Right hindlimb (tissue), 1 donor: ENCODE measurements around the gene NHSL1.

Experiments
- DNase-seq: peaks from one replicate; pipeline ENCODE4 v3.0.0-alpha.2; 2018

The NHSL1 gene, protein sequence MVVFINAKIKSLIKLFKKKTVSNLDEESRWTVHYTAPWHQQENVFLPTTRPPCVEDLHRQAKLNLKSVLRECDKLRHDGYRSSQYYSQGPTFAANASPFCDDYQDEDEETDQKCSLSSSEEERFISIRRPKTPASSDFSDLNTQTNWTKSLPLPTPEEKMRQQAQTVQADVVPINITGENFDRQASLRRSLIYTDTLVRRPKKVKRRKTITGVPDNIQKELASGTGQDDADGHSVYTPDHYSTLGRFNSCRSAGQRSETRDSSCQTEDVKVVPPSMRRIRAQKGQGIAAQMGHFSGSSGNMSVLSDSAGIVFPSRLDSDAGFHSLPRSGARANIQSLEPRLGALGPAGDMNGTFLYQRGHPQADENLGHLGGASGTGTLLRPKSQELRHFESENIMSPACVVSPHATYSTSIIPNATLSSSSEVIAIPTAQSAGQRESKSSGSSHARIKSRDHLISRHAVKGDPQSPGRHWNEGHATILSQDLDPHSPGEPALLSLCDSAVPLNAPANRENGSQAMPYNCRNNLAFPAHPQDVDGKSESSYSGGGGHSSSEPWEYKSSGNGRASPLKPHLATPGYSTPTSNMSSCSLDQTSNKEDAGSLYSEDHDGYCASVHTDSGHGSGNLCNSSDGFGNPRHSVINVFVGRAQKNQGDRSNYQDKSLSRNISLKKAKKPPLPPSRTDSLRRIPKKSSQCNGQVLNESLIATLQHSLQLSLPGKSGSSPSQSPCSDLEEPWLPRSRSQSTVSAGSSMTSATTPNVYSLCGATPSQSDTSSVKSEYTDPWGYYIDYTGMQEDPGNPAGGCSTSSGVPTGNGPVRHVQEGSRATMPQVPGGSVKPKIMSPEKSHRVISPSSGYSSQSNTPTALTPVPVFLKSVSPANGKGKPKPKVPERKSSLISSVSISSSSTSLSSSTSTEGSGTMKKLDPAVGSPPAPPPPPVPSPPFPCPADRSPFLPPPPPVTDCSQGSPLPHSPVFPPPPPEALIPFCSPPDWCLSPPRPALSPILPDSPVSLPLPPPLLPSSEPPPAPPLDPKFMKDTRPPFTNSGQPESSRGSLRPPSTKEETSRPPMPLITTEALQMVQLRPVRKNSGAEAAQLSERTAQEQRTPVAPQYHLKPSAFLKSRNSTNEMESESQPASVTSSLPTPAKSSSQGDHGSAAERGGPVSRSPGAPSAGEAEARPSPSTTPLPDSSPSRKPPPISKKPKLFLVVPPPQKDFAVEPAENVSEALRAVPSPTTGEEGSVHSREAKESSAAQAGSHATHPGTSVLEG (N-terminal part only)

DNA sequence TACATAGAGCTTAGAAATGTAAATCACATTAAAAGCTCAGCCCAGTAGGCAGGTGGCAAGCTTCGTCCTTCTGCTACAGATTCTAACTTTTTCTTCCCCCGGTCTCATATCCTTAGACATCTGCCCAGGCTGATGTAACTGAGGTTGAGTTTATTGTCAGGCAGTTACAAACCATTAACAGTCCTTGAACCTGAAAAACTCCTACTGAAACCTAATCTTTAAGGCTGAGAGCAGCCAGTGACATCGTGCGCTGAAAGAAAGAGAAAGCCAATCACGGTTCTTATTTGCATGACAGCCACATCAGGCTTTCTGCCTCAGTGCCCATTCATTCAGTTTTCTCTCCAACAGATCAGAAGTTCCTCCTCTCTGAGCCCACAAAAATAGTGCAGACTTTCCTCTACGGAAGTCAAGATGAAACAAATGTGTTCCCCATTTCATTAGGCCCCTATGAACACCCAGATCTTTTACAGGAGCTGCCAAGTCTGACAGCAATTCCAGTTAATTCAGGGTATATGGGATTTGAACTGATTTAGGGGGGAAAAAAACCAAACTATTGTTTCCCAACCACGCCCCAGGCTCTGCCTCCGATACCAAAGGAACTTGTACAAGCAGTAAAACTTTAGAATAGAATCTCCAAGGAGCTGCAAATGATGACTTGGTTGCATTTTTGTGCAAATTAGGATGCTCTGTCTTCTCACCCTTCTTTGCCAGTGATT lies at the start of gene NHSL1:
NHSL1 (minus strand) TSS at position 192 of the 716 bp plus-strand sequence. CDS start 204 bp downstream, outside the sequence.
- no peak for DNase-seq

DNA sequence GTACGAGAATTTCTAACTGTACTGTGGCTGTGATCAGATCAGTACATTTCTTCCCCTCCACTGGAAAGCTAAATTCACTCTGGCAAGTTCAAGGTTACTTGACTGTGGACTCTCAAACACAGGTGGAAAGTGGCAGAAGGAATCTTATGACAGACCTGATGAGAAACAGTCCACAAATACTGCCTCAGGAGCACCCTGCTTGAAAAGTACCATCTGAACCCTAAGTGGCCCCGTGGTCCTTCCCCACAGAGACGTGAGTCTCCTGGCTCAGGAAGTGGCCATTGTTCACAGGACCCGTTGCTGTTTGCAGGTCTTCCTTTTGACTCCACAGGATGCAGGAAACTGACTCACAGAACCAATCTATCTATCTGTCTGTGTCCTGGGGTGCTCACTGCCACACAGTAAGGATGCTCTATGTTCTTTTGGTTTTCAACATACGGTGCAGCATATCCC lies 47.5 kb upstream of the NHSL1 start:
- no peak for DNase-seq

DNA sequence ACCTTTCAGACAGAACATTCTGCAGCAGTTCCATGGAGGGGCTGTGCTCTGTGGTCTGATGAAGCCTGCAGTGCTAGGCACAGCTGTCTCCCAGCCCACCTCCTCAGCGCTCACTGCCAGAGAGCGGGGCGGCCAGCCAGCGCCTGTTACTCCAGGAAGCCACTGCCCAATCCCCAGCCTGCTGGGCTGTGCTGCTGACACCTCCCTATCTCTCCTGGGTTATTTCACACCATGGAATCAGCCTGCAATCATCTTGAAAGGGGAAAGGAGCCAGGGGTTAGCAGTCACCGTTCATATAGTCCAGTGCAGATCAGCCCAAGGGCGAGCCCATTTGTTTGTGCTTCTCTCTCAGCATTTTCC lies 46.3 kb upstream of the NHSL1 start:
- peak; percentile 91 for DNase-seq

DNA sequence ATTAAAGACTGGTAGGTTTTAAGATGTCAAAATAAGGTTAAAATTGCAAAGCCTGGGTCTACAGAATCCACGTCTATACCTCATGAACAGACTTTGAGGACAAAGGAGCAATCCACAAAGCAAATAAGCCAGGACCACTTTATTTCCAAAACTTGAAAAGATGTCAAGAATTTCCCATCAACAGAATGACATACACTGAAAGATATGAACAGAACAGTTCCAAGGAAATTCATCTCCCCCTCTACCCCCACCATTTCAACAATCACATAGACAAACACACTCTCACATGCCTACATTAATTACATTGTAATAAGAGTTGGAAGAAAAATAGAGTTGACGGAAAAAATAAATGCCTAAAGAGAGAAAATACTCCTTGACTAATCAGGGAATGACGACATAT lies 45.2 kb upstream of the NHSL1 start:
- DNase-seq = no peak

DNA sequence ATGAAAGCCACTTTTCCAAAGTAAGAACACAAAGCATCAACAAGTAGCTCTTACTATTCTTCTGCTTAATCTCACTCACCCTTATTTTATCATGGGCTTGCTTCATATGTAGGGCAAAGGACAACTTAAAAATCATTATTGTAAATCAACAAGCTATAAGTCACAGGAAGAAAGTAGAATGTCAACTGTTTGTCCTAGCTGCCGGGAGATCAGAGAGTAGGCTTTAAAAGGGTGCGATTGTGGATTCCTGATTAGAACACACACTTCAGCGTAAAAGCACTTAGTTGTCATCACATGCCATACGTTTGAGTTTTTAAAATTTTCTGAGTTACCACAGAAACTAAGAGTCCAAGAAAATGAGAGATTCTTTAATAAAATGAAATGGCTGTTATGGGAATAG lies 44.4 kb upstream of the NHSL1 start:
- DNase-seq = no peak

DNA sequence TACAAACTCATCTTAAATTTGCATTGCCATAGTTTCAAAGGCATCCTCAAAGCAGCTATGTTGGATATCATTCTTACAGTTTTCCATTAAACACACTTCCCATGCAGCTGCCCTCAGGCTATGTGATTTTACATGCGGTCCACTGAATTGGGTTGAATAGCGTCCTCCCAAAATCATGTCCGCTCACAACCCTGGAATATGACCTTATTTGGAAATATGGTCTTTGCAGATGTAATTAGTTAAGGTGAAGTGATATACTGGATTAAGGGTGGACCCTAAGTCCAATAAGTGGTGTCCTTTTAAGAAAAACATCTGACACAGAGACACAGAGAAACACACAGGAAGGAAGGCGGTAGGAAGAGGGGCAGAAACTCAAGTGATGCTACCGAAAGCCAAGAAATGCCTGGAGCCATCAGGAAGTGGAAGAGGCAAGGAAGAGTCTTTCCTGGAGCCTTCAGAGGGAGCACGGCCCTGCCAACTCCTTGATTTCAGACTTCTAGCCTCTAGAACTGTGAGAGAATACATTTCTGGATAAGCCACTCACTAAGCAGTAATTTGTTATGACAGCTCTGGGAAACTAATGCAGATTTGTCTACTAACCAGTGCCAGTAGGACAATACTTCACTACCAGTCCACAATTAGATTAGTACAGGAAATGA lies 42.7 kb upstream of the NHSL1 start:
- DNase-seq = no peak

DNA sequence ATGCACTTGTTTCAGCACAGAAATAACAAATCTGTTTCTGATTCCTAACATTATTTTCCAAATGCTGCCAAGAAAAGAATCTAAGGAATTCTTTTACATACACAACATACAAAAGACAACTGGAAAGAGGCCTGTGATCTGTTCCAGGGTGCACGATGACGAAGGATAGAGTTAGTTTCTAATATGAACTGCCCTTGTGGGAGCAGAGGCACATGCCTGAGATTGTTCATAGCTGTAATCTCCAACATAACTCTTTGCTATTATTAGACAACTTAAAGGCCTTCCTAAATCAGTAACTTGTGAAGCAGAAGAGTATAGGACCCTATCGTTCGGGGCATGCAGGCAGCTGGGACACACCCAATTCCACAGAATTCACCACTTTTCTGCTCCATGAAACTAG lies 41.2 kb upstream of the NHSL1 start:
- no peak for DNase-seq

DNA sequence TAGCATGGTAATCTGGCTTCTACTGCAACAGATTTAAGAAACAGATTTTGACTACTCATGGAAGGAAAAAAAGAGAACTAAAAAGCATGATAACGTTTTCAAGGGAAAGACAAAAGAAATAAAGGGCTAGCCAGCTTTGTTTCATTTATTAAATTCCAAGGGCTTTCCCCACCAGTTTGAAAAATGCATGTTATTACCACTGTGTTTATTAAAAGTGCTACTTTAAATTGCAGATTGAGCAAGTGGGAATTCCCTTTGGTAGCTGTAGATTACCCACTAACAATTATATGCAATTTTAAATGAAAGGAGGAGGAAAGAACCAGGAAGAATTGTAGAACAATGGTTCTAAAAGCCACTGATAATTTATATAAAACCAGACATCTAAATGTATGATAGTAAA lies 40.6 kb upstream of the NHSL1 start:
- DNase-seq = no peak

DNA sequence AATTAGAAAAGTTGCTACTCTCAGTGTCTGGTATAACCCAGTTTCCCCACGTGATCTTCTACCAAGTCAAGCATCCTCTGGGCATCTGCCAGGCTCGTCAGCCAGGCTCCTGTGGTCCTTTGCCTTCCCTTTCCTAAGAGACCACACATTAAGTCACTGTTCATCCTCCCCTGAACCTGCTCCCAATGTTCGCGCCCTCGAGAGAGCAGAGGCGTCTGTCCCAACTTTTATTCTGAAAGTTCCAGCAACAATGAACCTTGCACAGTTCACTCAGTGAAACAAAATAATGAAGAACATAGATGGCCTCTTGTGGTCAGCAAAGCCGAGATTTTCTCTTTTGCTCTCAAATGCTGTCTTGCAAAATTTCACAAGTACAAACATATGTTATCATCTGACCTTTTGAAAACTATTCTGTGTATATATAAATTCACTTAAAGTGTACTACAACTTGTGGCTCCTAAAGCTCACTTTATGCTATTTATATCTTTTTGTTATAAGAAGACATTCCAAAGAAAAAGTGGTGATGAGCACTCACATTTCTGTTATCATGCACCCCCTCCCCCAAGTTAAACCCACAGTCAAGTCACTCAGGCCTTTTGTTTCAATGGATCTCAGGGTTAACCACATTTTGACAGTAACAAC lies 39.2 kb upstream of the NHSL1 start:
- DNase-seq = peak; percentile 47

DNA sequence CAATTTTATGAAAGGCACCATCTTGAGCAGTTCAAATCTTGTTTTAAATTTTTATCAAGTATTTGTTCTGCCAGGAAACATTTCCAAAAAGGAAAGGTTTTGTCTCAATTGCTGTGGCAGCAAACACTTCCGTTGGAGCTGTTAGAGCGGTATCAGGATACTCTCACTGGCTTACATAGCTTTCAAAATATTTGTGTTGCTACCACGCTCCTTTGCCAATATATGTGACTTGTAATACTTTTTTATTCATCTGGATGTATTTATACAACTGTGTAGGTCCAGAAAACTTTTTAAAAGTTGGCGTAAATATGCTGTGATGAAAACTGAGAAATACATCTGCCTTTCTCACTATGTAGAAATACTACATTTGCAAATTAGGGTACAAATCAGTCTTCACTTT lies 37.8 kb upstream of the NHSL1 start:
- no peak for DNase-seq

DNA sequence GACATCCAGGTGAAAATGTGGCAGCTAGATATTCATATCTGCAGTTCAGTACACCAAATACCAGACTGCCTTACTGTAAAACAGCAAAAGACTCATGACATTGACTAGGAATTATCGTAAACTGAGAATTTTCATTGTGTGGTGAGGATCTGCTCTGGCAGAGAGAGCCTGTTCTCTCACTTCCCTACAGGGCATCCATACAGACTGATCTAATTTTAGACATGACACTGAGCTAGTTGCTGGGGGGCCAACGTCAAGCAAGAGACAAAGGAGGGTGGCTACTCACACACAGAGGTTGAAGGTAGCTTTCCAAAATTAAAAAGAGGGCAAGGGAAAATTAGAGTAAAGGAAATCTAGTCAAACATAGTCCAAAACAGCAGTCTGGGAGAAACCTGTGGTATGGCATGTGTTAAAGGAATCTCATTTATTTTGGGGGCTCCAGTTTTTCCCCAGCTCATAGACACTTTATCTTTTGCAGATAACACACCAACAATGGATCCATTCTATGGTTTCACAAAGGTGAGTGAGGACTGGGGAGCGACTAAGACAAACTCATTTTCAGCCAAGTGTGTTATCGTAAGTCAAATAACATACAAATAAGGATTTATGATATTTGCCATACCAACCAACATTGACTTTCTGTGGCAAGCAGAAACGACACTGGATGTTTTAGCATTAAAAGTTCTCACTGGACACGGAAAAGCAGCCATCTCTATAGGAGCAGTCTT lies 36.6 kb upstream of the NHSL1 start:
- no peak for DNase-seq

DNA sequence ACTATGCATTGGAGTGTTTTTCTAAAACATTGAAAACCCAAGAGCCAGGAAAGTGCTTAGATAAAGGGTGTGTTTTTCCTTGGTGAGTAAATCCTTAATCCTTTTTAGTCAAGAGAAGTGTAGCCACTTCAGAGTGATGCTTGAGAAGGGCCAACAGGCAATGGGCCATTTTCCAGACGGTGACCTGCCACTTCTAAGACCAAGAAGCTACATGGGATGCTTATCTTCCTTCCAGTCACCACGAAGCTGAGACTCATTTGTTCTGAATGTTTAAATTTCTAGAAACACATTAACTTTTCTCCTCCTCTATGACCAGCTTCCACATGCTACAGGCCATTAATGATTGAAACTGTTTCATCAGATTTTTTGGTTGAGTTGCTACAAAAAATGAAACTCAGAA lies 34.4 kb upstream of the NHSL1 start:
- no peak for DNase-seq

DNA sequence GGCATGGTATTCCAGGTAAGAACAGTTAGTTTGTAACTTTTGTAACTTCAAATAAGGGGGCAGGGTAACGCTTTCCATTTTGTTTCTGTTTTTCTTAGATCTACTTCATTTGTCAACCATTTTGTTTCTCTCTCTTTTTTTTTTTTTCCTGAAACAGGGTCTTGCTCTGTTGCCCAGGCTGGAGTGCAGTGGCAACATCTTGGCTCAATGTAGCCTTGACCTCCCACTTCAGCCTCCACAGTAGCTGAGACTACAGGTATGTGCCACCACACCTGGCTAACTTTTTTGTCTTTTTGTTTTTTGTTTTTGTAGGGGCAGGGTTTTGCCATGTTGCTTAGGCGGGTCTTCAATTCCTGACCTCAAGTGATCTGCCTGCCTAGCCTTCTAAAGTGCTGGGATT lies 32.1 kb upstream of the NHSL1 start:
- no peak for DNase-seq

DNA sequence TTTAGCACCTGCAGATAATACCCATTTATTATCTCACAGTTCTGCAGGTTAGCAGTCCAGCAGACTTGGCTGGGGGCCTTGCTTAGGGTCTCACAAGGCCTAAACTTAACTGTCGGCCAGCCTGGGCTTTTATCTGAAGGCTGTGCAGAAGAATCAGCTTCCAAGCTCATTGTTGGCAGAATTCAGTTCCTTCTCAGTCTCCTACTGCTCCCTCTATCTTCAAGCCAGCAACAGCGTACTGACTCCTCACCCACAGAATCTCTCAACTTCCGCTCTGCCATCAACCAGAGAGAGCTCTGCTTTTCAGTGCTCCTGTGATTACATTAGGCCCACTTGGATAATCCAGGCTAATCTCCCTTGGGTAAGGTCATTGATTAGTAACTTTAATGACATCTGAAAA lies 30.2 kb upstream of the NHSL1 start:
- no peak for DNase-seq

DNA sequence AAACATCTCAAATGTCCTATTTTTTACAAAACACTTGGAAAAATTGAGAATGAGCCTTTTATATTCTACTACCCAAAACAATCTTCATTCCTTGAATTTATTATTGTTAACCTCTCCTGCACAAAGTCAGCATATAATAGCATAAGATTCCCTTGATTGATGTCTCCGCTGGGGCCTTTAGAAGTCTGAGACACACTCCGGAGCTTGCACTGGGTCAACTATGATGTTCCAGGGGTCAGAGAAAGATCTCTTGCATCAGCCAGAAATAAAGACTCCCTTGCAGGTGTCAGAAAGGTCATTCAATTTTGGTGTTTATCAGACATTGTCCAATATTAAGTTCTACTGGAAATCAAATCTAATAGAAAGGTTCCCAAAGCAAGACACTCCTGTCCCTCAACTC lies 29.7 kb upstream of the NHSL1 start:
- no peak for DNase-seq

DNA sequence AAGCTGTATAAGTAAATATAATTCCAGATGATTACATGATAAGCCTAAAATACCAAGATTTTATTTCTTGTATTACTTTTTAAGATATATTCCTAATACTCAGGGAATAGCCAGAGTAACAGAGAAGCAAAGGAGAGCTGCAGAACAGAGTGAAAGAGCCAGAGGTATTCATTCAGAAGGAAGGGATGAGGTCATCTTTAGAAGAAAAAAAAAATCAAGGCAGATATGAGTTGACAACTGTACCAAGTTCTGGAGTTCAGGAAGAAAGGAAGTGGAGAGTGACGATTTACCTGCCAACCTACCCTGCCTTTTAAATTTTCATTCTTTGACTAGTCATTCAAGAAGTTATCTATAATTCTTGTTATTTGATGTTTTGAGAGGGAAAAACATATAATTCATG lies 28.8 kb upstream of the NHSL1 start:
- DNase-seq = no peak

DNA sequence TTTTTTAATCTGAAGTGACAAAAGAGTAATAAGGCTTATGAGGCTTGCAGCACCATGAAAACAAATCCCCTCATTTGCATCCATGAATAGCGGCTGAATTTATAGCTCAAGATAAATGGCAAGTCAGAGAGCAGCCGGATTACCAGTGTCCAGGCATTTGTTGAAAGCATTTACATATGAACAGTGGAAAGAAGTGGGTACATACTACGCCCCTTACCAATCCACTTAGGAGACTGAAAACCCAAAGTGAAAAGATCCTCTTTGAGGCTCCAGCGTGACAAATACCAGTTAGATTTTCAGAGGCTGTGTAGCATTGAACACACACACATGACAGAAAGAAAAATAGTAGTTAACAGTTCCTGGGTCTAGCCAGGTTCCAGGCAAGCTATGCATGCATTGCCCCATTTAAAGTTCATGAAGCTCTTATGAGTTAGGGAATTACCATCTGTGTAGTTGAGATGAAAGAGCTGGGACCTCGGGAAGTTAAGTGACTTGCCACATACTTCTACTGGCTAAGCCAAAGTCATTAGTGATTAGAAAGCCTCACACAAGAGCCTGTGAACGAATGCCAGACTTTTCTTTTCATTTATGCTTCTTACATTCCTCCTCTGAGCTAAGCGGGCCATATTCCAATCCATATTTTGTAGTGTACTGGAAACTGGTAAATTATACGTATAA lies 28.3 kb upstream of the NHSL1 start:
- DNase-seq = no peak

DNA sequence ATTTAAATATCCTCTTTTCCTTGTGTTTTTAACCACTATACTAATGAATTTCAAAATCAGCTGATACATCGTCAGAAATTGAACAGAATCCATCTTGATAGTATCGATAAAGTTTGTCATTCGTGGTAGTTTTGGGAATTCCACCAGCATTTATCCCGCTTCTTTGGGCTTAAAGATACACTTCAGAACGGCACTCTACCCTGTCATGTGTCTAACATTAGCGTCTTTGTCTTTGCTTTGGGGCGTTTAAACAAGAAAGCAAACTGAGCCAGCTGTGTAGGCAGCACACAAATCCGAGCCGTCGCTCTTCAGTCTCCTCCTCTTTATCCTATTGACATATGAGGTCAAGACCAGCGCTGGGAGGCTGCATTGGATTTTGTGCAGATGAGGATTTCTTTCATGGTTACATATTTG lies 27.5 kb upstream of the NHSL1 start:
- DNase-seq = no peak

DNA sequence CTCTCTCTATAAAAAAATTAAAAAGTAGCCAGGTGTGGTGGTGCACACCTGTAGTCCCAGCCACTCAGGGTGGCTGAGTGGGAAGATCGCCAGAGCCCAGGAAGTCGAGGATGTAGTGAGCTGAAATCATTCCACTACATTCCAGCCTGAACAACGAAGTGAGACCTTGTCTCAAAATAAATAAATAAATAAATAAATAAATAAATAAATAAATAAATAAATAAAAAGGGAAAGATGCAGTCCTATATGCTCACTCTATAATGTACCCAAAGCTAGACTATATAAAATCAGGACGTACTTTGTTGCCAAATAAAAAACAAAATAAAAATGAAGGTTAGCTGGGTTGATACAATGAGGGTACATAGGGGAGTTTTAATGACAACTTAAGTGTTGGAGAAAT lies 26.1 kb upstream of the NHSL1 start:
- no peak for DNase-seq

DNA sequence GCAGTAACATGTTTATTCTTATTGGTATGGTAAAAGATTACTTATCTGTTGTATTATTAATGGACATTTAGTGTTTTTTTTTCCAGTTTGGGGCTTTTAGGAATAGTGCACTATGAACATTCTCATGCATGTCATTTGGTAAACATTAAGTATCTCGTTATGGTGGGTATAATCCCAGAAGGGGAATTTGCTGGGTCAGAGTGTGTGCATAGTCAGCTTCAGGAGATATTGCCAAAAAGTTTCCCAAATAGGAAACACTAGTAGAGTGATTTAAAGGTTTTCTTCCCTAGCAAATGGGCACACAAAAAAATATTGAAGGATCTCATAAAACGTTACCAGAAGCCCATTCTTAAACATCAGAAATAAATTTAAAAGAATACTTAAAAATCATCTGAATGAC lies 25.2 kb upstream of the NHSL1 start:
- DNase-seq = no peak
